ENCODE measurements around the gene FBXL19.

DNA sequence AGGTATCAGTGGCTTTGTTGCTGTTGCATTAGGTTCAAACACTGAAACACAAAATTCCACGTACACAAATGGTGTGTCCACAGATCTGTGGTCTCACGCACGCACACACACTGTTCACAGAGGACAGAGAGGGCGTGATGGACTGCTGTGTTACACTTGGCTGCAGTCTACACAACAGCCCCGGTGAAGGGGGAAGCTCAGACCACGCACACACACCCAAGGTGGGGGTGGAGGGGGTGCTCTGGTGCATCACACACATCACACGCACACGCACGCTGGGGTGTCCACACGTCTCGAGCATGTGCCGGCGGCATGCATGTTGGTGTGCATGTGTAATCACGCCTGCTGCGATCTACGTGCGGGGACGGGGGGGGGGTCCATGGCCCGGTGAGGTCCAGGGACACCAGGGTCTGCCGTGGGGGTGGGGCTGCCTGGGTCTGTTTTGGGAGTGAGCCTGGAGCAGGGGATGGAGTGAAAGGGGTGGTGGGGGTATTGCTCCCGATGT is 69.0 kb downstream of the FBXL19 start:
- TF ChIP-seq, protein P1, sequence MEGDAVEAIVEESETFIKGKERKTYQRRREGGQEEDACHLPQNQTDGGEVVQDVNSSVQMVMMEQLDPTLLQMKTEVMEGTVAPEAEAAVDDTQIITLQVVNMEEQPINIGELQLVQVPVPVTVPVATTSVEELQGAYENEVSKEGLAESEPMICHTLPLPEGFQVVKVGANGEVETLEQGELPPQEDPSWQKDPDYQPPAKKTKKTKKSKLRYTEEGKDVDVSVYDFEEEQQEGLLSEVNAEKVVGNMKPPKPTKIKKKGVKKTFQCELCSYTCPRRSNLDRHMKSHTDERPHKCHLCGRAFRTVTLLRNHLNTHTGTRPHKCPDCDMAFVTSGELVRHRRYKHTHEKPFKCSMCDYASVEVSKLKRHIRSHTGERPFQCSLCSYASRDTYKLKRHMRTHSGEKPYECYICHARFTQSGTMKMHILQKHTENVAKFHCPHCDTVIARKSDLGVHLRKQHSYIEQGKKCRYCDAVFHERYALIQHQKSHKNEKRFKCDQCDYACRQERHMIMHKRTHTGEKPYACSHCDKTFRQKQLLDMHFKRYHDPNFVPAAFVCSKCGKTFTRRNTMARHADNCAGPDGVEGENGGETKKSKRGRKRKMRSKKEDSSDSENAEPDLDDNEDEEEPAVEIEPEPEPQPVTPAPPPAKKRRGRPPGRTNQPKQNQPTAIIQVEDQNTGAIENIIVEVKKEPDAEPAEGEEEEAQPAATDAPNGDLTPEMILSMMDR (IDR thresholded peaks at IDR 0.05; ENCODE audit: low read depth, low read length): no peak
- TF ChIP-seq POLR2A (IDR thresholded peaks at IDR 0.05; ENCODE audit: extremely low read depth, insufficient read length): no peak
- no peak for TF ChIP-seq MYC (IDR thresholded peaks at IDR 0.05; ENCODE audit: low read depth, low read length)
- TF ChIP-seq, protein P2, sequence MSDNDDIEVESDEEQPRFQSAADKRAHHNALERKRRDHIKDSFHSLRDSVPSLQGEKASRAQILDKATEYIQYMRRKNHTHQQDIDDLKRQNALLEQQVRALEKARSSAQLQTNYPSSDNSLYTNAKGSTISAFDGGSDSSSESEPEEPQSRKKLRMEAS (IDR thresholded peaks at IDR 0.05; ENCODE audit: low read depth, low read length): no peak

Data from NB4 (cell line).